ENCODE results near the gene ACACA.

GRCh38 chr17:37274461-37274860 is 132.2 kb downstream of the ACACA start:
- TF ChIP-seq POLR2A (IDR thresholded peaks at IDR 0.05; ENCODE audit: low read depth, low read length) (no peak), POLR2AphosphoS5 (IDR thresholded peaks at IDR 0.05; ENCODE audit: low read depth, low read length) (no peak), TAF1 (IDR thresholded peaks at IDR 0.05; ENCODE audit: borderline replicate concordance, low read depth, low read length) (no peak)

Measured in GM12892 (cell line).